ENCODE results near the gene OSBPL10. TPM values are rescaled to one million over a fixed set of nuclear protein-coding genes. Genes with fewer than 3 reads are reported as not detected.

OSBPL10 gene
- total and polyA plus RNA-seq, 9 donors: 2.5 to 36.6 (median 10.6) TPM

DNA sequence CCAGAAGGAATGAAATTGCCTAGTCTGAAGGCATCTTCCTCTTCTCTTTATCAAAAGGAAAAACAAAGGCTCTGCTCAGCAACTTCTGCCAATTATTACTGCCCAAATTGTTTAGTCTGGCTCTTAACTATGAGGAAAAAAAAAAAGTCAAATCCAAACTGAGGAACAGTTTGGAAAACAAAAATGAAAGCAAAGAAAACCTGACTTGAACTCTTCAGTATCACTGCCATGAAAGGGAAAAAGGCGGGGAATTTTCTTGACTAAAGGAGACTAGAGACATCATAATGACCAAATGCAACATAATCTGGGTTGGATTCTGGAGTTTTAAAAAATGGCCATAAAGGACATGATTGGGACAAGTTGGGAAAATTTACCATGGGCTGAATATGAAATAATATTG lies 292.1 kb downstream of the OSBPL10 start:
- Histone ChIP-seq H3K4me1 (ENCODE audit: insufficient read depth) (no peaks in the 10 kb centered on the region), H3K27ac (no peak overlapping the region)

DNA sequence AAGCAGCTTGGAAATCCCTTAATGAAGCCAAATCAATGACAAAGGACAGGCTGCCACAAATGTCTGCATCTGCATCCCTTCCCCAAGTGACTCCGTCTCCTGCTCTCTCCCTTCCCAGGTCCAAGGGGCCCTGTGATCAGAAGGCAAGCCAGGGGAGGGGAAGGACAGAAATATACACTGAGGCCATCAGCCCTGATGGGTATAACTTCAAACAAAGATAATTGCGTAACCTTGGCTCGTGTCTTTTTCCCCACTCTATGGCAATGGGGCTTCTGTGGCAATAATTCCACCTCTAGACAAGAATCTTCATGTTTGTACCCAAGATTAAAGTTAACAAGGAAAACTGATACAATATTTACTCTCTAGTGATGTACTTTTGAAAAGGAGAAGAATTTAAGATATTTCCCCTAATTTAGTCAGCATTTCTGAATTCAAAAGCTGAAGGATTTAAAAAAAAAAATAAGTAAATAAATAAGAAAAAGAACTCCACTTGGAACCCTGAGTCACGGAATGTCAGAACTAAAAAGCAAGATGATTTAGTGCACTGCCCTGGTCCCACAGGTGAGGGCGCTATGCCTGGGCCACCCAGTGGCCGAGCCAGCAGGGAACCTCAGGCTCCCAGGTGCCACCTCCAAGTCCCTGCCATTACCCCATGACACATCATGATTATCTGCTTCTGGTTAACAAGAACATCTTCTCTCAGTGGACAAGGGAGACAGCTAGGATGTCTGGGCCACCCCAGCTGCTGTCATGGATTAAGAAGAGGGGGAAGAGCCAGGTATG lies 293.9 kb downstream of the OSBPL10 start:
- TF ChIP-seq, protein P1, sequence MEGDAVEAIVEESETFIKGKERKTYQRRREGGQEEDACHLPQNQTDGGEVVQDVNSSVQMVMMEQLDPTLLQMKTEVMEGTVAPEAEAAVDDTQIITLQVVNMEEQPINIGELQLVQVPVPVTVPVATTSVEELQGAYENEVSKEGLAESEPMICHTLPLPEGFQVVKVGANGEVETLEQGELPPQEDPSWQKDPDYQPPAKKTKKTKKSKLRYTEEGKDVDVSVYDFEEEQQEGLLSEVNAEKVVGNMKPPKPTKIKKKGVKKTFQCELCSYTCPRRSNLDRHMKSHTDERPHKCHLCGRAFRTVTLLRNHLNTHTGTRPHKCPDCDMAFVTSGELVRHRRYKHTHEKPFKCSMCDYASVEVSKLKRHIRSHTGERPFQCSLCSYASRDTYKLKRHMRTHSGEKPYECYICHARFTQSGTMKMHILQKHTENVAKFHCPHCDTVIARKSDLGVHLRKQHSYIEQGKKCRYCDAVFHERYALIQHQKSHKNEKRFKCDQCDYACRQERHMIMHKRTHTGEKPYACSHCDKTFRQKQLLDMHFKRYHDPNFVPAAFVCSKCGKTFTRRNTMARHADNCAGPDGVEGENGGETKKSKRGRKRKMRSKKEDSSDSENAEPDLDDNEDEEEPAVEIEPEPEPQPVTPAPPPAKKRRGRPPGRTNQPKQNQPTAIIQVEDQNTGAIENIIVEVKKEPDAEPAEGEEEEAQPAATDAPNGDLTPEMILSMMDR (IDR thresholded peaks at IDR 0.05): no peak
- TF ChIP-seq POLR2A (IDR thresholded peaks at IDR 0.05) (no peak), EP300 (IDR thresholded peaks at IDR 0.05) (no peak)
- H3K4me3 ChIP-seq: no peak overlapping the region
- intact Hi-C loops (cut with DNase I): no loop called here
- 90 to 93% (median 92%) methylated on average over 6 of the region's 6 CpGs for WGBS, 3 donors
- no peaks in the 10 kb centered on the region for H3K36me3 ChIP-seq
- H3K9me3 ChIP-seq: no peaks in the 10 kb centered on the region
- H3K27ac ChIP-seq: no peak overlapping the region
- DNase-seq: no peak
- no peaks in the 10 kb centered on the region for H3K4me1 ChIP-seq (ENCODE audit: insufficient read depth)
- no peaks in the 10 kb centered on the region for H3K27me3 ChIP-seq

More for the DNA sequence above, 292.1 kb downstream of the OSBPL10 start:
- 15 to 36% (median 21%) methylated on average over 1 of the region's 1 CpG for WGBS, 3 donors
- intact Hi-C loops (cut with DNase I): no loop called here
- DNase-seq: no peak
- Histone ChIP-seq H3K9me3 (no peaks in the 10 kb centered on the region), H3K36me3 (no peaks in the 10 kb centered on the region), H3K27me3 (no peaks in the 10 kb centered on the region), H3K4me3 (no peak overlapping the region)
- TF ChIP-seq, protein P1 (IDR thresholded peaks at IDR 0.05): no peak
- TF ChIP-seq EP300 (IDR thresholded peaks at IDR 0.05): no peak
- no peak for TF ChIP-seq POLR2A (IDR thresholded peaks at IDR 0.05)

DNA sequence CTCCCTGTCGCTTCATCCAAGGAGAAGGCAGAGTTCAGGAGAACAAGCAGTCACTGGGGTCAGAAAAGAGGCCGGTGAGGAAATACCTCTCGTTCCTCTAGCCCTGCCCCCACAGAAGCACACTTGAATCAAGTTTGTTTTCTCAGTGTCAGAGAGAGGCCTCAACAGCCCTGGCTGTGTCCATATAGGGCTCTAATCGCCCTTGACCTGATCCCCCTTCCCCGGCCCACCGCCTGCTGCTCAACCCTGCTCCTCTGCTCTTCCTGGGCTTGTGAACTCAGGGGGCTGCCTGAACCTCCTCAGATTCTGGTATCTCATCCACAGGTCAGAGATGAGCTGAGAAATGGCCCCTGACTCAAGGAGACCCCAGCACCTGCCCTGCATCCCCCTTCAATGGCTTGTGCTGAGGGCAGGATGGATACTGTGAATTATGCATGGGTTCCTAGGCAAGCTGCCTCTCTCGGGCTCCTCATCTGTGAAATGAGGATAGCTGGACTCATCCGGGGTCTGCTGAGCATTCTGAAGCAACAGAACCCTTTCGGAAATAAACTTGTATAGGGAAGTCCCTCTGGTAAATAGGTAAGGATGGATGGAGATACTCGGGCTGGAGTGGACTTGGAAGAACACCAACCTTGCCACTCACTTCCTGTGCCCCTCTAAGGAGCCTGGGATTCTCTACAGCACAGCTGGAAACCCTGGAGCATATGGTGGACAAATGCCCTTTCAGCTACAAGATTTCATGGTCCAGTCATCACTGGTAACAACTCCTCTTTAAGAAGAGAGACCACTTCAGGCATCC lies 300.8 kb downstream of the OSBPL10 start:
- TF ChIP-seq, protein P1 (IDR thresholded peaks at IDR 0.05): no peak
- TF ChIP-seq EP300 (IDR thresholded peaks at IDR 0.05): no peak
- TF ChIP-seq POLR2A (IDR thresholded peaks at IDR 0.05): no peak
- 68 to 72% (median 69%) methylated on average over 10 of the region's 10 CpGs for WGBS, 3 donors
- no peak overlapping the region for H3K27ac ChIP-seq

DNA sequence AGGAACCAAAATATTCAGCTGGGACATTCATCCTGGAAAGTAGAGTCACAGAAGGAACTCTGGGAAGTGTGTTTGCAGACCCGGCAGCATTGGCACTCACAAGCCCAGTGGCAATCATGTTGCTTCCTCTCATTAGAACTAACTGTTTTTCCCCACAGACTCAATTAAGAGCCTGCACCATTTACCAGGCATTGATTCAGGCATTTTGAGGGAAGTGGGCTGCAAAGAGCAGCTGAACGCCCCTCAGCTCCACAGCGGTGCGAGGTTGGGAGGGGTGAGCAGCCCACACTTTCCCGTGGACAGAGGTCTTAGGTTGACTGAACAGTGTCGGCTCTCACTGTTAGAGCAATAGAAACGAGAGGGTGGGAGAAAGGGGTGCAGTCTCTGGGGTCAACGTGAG lies 304.5 kb downstream of the OSBPL10 start:
- WGBS, 3 donors: 88 to 92% (median 91%) methylated on average over 8 of the region's 8 CpGs
- H3K36me3 ChIP-seq: no peaks in the 10 kb centered on the region
- H3K4me3 ChIP-seq: no peak overlapping the region
- H3K9me3 ChIP-seq: no peaks in the 10 kb centered on the region
- no peak overlapping the region for H3K27ac ChIP-seq
- intact Hi-C loops (cut with DNase I): no loop called here
- H3K4me1 ChIP-seq (ENCODE audit: insufficient read depth): no peaks in the 10 kb centered on the region
- TF ChIP-seq POLR2A (IDR thresholded peaks at IDR 0.05) (no peak), EP300 (IDR thresholded peaks at IDR 0.05) (no peak)
- TF ChIP-seq, protein P1 (IDR thresholded peaks at IDR 0.05): no peak
- DNase-seq: no peak
- no peaks in the 10 kb centered on the region for H3K27me3 ChIP-seq

More for the DNA sequence above, 300.8 kb downstream of the OSBPL10 start:
- no peak overlapping the region for H3K4me3 ChIP-seq
- no peak for DNase-seq
- intact Hi-C loops (cut with DNase I): no loop called here
- no peaks in the 10 kb centered on the region for H3K4me1 ChIP-seq (ENCODE audit: insufficient read depth)
- H3K9me3 ChIP-seq: no peaks in the 10 kb centered on the region
- no peaks in the 10 kb centered on the region for H3K36me3 ChIP-seq
- H3K27me3 ChIP-seq: no peaks in the 10 kb centered on the region

Measured in ovary (tissue), 9 donors.